Measurements from ENCODE around the gene RAB39A. TPM values are rescaled to one million over a fixed set of nuclear protein-coding genes. Genes with fewer than 3 reads are reported as not detected.
A peak's percentile ranks its signal among the peaks of the same experiment; 100 is the strongest.

The RAB39A gene
- polyA plus RNA-seq, 3 donors, result 1.9 to 6.3 (median 3.9) TPM

DNA sequence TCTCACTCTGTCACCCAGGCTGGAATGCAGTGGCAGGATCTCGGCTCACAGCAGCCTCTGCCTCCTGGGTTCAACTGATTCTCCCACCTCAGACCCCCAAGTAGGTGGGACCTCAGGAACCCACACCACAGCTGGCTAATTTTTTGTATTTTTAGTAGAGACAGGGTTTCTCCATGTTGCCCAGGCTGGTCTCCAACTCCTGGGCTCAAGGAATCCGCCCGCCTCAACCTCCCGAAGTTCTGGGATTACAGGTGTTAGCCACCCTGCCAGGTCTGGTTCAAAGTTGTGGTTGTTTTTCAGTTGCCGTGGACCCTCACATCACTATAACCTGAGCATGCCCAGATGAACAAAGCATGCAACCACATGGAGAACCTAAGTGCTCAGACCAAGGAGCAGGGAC is 13.0 kb upstream of the RAB39A start:
- H3K36me3 Mint-ChIP-seq, result no peaks in the 10 kb centered on the region
- H3K36me3 ChIP-seq (replicated peaks in 1 of 2; ENCODE audit: control insufficient read depth in 1 of 2, insufficient read depth in 2 of 2, low read length in 2 of 2), result no peaks in the 10 kb centered on the region
- TF ChIP-seq, protein P1, sequence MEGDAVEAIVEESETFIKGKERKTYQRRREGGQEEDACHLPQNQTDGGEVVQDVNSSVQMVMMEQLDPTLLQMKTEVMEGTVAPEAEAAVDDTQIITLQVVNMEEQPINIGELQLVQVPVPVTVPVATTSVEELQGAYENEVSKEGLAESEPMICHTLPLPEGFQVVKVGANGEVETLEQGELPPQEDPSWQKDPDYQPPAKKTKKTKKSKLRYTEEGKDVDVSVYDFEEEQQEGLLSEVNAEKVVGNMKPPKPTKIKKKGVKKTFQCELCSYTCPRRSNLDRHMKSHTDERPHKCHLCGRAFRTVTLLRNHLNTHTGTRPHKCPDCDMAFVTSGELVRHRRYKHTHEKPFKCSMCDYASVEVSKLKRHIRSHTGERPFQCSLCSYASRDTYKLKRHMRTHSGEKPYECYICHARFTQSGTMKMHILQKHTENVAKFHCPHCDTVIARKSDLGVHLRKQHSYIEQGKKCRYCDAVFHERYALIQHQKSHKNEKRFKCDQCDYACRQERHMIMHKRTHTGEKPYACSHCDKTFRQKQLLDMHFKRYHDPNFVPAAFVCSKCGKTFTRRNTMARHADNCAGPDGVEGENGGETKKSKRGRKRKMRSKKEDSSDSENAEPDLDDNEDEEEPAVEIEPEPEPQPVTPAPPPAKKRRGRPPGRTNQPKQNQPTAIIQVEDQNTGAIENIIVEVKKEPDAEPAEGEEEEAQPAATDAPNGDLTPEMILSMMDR (IDR thresholded peaks at IDR 0.05), result no peak
- H3K27ac ChIP-seq (ENCODE audit: low read depth in 1 of 2, low read length in 2 of 2), result no peak overlapping the region
- DNase-seq, result no peak
- no peak overlapping the region for H2AFZ ChIP-seq (ENCODE audit: insufficient read depth, low read depth, low read length, poor library complexity, severe bottlenecking)
- no peaks in the 10 kb centered on the region for H3K9me3 ChIP-seq (replicated peaks in 1 of 2; ENCODE audit: control insufficient read depth in 1 of 2, insufficient read depth in 1 of 2, low read length in 2 of 2)
- intact Hi-C loops (cut with micrococcal nuclease), result no loop called here
- H3K4me2 ChIP-seq (replicated peaks; ENCODE audit: extremely low read depth, low read length, poor library complexity, severe bottlenecking), result no peak overlapping the region
- H3K9ac ChIP-seq (ENCODE audit: insufficient read depth, low read length, poor library complexity, severe bottlenecking), result no peak overlapping the region
- no peak overlapping the region for H3K4me3 Mint-ChIP-seq
- peaks cover 0 to 2% of the 10 kb centered on the region in 2 donors for H3K27me3 ChIP-seq (ENCODE audit: control insufficient read depth in 2 of 2, insufficient read depth in 2 of 2, low read length in 2 of 2)
- H3K27me3 Mint-ChIP-seq (ENCODE audit: low read depth in 3 of 3), result peaks cover 5 to 18% (median 10%) of the 10 kb centered on the region in 3 donors
- no peaks in the 10 kb centered on the region for H3K79me2 ChIP-seq (ENCODE audit: insufficient read depth, low read length)
- H3K4me1 Mint-ChIP-seq, result peaks cover 6% of the 10 kb centered on the region
- H3K27ac Mint-ChIP-seq, result no peak overlapping the region
- H3K4me3 ChIP-seq (replicated peaks in 1 of 3; ENCODE audit: low read depth in 2 of 3, low read length in 3 of 3), result no peak overlapping the region
- no peaks in the 10 kb centered on the region for H4K20me1 ChIP-seq (ENCODE audit: insufficient read depth, low read length)
- WGBS (ENCODE audit: insufficient coverage), result 96% methylated on average over 3 of the region's 5 CpGs
- peaks cover 0 to 11% (median 3%) of the 10 kb centered on the region in 7 donors for H3K9me3 Mint-ChIP-seq
- no peaks in the 10 kb centered on the region for H3K4me1 ChIP-seq (ENCODE audit: control insufficient read depth in 1 of 2, insufficient read depth in 2 of 2, low read length in 2 of 2)

DNA sequence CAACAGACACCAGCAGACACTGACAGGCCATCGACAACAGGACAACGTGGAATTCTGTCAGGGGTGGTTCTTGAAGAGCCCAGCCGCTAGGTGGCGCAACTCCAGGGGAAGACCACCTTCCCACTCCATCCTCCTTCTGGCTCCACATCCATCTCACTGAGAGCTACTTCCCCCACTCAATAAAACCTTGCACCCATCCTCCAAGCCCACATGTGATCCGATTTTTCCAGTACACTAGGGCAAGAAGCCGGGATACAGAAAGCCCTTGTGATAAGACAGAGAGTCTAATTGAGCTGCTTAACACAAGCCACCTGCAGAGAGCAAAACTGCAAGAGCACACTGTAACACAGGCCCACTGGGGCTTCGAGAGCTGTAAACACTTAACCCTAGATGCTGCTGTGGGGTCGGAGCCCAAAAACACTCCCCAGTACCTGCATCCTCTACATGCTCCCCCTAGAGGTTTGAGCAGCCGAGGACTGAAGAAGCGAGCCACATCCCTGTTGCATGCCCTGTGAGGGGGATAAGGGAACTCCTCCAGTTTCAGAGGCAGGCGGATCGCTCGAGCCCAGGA is 11.5 kb upstream of the RAB39A start:
- no peak overlapping the region for H2AFZ ChIP-seq (ENCODE audit: insufficient read depth, low read depth, low read length, poor library complexity, severe bottlenecking)
- H3K9ac ChIP-seq (ENCODE audit: insufficient read depth, low read length, poor library complexity, severe bottlenecking), result no peak overlapping the region
- peak overlapping the region in 1 of 7 donors; percentile 64 for H3K27ac Mint-ChIP-seq
- H3K4me2 ChIP-seq (replicated peaks; ENCODE audit: extremely low read depth, low read length, poor library complexity, severe bottlenecking), result no peak overlapping the region
- peaks cover 0 to 12% (median 10%) of the 10 kb centered on the region in 3 donors for H3K27me3 Mint-ChIP-seq (ENCODE audit: low read depth in 3 of 3)
- DNase-seq, result peak; percentile 33 to 66 (median 39)
- H3K4me1 Mint-ChIP-seq, result peaks cover 6% of the 10 kb centered on the region
- H3K4me1 ChIP-seq (ENCODE audit: control insufficient read depth in 1 of 2, insufficient read depth in 2 of 2, low read length in 2 of 2), result no peaks in the 10 kb centered on the region
- H3K27me3 ChIP-seq (ENCODE audit: control insufficient read depth in 2 of 2, insufficient read depth in 2 of 2, low read length in 2 of 2), result peaks cover 0 to 2% of the 10 kb centered on the region in 2 donors
- no peaks in the 10 kb centered on the region for H3K9me3 ChIP-seq (replicated peaks in 1 of 2; ENCODE audit: control insufficient read depth in 1 of 2, insufficient read depth in 1 of 2, low read length in 2 of 2)
- H3K36me3 ChIP-seq (replicated peaks in 1 of 2; ENCODE audit: control insufficient read depth in 1 of 2, insufficient read depth in 2 of 2, low read length in 2 of 2), result no peaks in the 10 kb centered on the region
- H4K20me1 ChIP-seq (ENCODE audit: insufficient read depth, low read length), result no peaks in the 10 kb centered on the region
- no peak overlapping the region for H3K4me3 ChIP-seq (replicated peaks in 1 of 3; ENCODE audit: low read depth in 2 of 3, low read length in 3 of 3)
- H3K79me2 ChIP-seq (ENCODE audit: insufficient read depth, low read length), result no peaks in the 10 kb centered on the region
- no peak overlapping the region for H3K4me3 Mint-ChIP-seq
- H3K9me3 Mint-ChIP-seq, result peaks cover 0 to 3% (median 1%) of the 10 kb centered on the region in 7 donors
- TF ChIP-seq, protein P1 (IDR thresholded peaks at IDR 0.05), result peak; percentile 97
- no peak overlapping the region for H3K27ac ChIP-seq (ENCODE audit: low read depth in 1 of 2, low read length in 2 of 2)
- intact Hi-C loops (cut with micrococcal nuclease), result no loop called here
- no peaks in the 10 kb centered on the region for H3K36me3 Mint-ChIP-seq
- 61% methylated on average over 10 of the region's 13 CpGs for WGBS (ENCODE audit: insufficient coverage)
